ELF-1 (cell line): ENCODE results near the gene PLCB3.
A peak's percentile ranks its signal among the peaks of the same experiment; 100 is the strongest.

ENCODE experiments used
- DNase-seq: peaks from one replicate; pipeline ENCODE4 v3.0.0-alpha.2; 2016; ENCODE audit warnings: low read depth, low spot score

Gene PLCB3

GRCh38 chr11:64249563-64250414 is 1.5 kb upstream of the PLCB3 start:
- DNase-seq, result no peak

GRCh38 chr11:64250415-64251015 is 815 bp upstream of the PLCB3 start:
- no peak for DNase-seq

- no peak for DNase-seq
Measured at GRCh38 chr11:64251753-64252002, 348 bp downstream of the PLCB3 start.

GRCh38 chr11:64252003-64252872 is 908 bp downstream of the PLCB3 start:
- DNase-seq, result no peak

GRCh38 chr11:64253043-64253442 is 1.7 kb downstream of the PLCB3 start:
- DNase-seq, result no peak

- no peak for DNase-seq
Measured at GRCh38 chr11:64253481-64253880, 2.2 kb downstream of the PLCB3 start.

- DNase-seq, result no peak
Measured at GRCh38 chr11:64254326-64254725, 3.0 kb downstream of the PLCB3 start.

- DNase-seq, result no peak
Measured at GRCh38 chr11:64255135-64256128, 4.1 kb downstream of the PLCB3 start.

- DNase-seq, result no peak
Measured at GRCh38 chr11:64256300-64256699, 5.0 kb downstream of the PLCB3 start.

GRCh38 chr11:64258356-64258755 is 7.0 kb downstream of the PLCB3 start:
- DNase-seq, result no peak

GRCh38 chr11:64258946-64259532 is 7.7 kb downstream of the PLCB3 start:
- no peak for DNase-seq

GRCh38 chr11:64259533-64260067 is 8.3 kb downstream of the PLCB3 start:
- DNase-seq, result no peak

- no peak for DNase-seq
Measured at GRCh38 chr11:64260147-64260708, 8.9 kb downstream of the PLCB3 start.

GRCh38 chr11:64261556-64262080 is 10.3 kb downstream of the PLCB3 start:
- DNase-seq, result no peak

GRCh38 chr11:64262271-64263002 is 11.1 kb downstream of the PLCB3 start:
- no peak for DNase-seq

- DNase-seq, result peak; percentile 76
Measured at GRCh38 chr11:64263021-64263946, 12.0 kb downstream of the PLCB3 start.

- DNase-seq, result no peak
Measured at GRCh38 chr11:64263947-64264317, 12.6 kb downstream of the PLCB3 start.

GRCh38 chr11:64264371-64264852 is 13.1 kb downstream of the PLCB3 start:
- peak; percentile 68 for DNase-seq
